ENCODE measurements around the gene FGGY.
"Not testable (repeated sequence)": the region's sequence is repeated elsewhere in the genome, so short reads cannot be mapped to it uniquely, and the experiment has no call there.

FGGY gene, protein sequence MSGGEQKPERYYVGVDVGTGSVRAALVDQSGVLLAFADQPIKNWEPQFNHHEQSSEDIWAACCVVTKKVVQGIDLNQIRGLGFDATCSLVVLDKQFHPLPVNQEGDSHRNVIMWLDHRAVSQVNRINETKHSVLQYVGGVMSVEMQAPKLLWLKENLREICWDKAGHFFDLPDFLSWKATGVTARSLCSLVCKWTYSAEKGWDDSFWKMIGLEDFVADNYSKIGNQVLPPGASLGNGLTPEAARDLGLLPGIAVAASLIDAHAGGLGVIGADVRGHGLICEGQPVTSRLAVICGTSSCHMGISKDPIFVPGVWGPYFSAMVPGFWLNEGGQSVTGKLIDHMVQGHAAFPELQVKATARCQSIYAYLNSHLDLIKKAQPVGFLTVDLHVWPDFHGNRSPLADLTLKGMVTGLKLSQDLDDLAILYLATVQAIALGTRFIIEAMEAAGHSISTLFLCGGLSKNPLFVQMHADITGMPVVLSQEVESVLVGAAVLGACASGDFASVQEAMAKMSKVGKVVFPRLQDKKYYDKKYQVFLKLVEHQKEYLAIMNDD

DNA sequence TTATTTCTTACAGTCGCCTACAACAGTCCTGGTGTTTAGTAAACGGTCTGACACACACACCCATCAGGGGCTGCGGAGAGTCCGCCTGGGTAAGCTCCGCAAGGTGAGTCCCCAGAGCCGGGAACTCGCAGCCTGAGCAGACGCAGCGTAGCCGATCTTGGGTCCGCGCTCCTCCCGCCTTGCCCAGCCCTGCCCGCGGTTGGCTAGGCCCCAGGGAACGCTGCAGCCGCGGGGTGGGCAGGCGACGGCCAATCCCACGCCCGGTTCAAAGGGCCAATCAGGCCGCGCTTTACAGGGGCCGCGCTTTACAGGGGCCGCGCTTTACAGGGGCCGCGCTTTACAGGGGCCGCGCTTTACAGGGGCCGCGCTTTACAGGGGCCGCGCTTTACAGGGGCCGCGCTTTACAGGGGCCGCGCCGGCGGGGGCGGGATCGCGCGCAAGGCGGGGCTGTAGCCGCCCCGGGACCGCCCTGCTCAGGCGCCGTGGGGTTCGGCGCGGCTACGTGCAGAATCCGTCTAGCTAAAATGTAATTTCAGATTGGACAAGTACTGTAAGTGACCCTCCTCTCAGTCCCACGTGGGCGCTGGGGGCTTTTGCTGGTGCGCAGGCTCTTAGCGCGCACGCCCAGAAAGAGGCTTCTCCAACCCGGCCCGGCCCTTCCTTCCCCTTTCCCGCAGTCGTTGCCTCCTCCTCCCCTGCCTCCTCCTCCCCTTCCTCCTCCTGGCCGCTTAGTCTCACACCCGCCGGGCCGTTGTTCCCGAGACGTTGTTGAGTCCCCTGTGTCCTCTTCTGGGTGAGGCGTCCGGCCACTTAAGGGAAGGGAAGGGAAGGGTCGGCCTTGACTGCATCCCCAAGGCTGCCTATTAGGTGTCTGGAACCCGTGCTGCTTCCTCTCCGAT lies at the start of gene FGGY:
Gene FGGY (plus strand): TSS at position 737 of the 899 bp plus-strand sequence. CDS start 24,456 bp downstream, outside the sequence.
- peak; percentile 99 for DNase-seq (ENCODE audit: low spot score)

DNA sequence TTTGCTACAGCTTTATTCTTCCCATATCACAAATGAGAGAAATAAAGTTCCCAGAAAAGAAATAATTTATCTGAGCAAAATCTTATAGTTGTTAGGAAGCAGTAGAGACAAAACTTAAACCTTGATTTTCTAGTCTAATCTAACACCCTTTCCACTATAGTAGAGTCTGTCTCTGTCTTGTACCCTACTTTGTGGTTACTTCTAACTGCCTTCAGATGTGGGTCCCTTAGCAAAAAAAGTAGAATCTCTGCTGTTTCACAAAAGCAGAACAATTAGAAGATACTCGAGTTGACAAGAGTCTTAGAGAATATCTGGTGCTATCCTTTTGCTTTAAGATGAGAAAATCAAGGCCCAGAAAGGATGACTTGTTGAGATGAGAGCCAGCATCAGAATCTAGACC lies 48.1 kb upstream of the FGGY start:
- DNase-seq (ENCODE audit: low spot score): no peak

DNA sequence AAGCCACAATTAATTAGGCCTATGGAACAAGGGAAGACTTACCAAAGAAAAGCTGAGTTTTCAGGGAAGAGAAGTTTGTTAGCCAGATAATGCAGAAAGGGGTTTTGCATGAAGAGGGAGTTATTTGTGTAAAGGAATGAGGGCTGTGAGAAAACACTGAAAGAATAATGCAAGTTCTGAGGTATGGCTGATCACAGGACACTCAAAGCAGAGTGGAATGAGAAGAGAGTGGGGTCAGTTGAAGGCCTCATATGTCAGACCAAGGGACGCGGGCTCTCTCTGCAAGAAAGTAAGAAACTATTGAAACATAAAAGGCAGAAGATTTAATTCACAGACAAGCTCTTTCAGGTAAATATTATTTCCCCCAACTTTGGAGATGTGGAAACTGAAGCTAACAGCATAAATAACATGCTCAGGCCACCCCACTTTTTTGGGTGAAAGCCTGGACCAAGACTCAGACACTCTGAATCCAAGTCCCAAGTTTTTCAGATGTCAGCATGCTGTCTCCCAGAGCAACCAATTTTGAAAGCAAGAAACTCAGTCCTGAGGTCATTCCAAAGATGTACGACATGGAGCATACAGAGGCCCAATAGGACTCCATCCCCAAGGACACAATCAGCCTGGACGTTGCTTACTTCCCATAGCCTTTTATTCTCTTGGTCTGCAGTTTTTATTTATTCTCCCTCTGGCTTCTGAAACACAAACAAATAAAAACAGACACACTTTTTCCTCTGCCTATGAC lies 47.3 kb upstream of the FGGY start:
- no peak for DNase-seq (ENCODE audit: low spot score)

DNA sequence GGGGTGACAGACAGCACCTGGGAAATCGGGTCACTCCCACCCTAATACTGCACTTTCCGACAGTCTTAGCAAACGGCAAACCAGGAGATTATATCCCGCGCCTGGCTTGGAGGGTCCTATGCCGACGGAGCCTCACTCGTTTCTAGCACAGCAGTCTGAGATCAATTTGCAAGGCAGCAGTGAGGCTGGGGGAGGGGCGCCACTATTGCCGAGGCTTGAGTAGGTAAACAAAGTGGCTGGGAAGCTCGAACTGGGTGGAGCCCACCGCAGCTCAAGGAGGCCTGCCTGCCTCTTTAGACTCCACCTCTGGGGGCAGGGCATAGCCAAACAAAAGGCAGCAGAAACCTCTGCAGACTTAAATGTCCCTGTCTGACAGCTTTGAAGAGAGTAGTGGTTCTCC lies 45.8 kb upstream of the FGGY start:
- DNase-seq (ENCODE audit: low spot score): not testable (repeated sequence)

DNA sequence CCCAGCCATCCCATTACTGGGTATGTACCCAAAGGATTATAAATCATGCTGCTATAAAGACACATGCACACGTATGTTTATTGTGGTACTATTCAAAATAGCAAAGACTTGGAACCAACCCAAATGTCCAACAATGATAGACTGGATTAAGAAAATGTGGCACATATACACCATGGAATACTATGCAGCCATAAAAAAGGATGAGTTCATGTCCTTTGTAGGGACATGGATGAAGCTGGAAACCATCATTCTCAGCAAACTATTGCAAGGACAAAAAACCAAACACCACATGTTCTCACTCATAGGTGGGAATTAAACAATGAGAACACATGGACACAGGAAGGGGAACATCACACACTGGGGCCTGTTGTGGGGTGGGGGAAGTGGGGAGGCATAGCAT lies 40.5 kb upstream of the FGGY start:
- not testable (repeated sequence) for DNase-seq (ENCODE audit: low spot score)

DNA sequence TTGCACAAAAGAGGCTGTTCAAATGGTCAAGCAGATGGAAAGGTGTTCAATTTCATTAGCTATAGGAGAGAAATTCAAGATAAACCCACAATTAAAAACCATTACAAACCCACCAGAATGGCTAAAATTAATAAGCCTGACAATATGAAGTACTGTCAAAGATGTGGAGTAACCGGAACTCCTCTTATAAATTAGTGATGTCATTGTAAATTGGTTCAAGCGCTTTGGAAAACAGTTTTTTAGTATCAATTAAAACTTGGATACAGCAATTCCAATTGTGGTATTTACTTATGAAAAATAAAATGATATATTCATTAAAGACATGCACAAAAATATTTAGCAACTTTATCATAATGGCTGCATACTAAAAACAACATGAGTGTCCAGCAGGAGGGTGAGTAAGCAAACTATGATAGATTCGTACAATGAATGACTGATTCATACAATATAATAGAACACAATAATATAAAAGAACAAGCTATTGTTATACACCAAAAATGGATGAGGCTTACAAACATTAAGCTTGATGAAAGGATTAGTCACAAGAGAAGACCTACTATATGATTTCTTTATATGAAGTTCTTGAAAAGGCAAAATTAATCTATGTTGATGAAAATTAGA lies 38.4 kb upstream of the FGGY start:
- DNase-seq (ENCODE audit: low spot score): no peak

DNA sequence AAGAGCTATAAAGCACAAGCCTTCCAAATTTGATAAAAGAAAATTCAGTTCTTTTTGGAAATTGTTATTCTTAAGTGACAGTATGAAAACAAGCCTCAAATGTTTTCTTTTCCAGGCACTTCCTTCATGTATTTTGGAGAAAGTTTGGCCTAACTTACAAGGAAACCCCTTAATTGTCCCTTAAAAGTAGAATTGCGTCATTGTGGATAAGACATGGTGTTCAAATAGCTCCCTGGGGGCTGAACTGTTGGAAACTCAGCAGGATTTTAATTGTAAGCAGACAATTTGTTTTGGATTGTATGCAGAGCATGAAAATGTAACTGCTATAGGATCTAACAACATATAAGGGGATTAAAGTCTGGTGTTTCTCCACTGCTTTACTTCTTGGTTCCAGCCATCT lies 35.4 kb upstream of the FGGY start:
- DNase-seq (ENCODE audit: low spot score): no peak

DNA sequence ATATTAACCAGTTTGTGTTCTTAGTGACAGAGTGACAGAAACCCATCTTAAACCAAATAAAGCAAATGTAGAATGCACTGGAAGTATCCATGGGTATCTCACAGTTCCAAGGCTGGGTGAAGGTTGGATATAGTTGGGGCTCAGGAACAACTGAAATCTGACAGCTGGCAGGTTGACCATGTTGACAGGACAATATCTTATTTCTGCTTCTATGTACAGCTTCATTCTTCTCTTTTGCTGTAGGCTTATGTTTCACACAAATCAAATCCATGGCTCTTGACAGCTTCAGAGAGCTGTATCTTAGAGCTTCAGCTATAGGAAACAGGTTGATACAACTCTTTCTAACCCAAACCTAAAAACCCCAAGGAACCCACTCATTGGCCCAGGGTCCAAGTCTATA lies 34.3 kb upstream of the FGGY start:
- no peak for DNase-seq (ENCODE audit: low spot score)

DNA sequence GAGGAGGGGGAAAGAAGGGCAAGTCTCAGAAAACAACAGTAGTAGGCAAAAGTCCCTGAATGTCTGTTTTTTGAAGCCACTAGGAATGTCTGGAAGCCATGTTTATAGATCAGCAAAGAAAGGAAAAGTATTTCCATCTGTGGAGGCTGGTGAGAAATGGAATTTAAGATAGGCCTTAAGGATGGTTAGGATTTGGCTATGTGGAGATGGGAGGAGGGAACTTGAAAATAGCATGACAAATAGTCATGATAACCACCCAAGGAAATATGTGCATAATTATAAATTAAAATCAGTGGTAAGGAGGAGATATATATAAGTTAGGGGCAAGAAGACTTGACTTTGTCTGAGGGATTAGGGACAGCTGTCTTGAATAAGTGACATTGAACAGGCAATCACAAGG lies 33.8 kb upstream of the FGGY start:
- DNase-seq (ENCODE audit: low spot score): peak; percentile 12

DNA sequence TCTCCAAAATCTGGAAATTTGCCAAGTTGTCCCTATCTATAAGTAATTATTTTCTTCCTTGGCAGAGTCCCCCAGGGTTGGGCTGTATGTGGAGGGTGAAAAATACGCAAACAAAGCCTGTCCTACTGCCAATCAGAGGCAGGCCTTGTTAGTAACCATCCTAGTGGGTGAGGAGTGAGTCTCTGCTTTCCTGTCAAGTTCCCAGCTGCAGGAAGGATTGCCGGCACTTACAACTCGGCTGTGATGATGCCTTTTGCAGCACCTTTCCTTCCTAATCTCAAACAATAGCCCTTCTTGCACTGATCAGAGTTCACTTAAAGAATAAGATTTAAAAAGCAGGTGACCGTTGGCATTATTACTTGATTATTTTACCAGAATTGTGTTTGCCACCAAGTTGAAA lies 31.3 kb upstream of the FGGY start:
- no peak for DNase-seq (ENCODE audit: low spot score)

DNA sequence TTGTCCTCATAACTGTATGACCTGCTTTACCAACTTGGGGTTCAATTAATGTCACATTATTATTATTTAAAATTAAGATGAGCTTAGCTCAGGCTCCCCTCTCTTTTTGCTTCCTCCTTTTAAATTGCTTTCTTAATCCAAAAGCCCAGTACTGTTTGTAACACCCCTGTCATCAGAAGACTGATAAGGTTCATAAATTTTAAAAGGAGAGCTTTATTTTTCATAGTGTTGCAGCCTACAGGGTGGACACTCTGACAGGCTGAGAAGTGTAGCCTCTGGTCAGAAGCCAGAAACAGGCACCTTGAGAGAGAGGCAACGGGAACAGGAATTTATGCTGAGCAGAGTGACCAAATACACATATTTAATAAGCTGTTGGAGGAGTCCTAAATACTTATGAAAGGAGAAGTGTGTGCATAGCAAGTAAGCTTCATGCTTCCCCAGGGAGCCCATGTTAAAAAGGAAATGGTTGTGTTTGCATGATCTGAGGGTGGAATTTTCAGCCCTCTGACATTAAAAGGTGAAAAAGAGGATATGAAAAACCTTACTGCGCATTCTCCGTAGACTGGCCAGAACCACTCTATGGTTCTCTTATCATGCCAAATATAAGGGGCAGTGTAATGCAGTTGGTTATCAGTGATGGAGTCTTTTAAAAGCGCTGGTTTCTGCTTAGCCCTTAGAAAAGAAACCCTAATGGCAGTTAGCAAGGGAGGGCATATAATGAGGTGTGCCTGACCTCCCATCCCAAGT lies 30.5 kb upstream of the FGGY start:
- DNase-seq (ENCODE audit: low spot score): no peak

DNA sequence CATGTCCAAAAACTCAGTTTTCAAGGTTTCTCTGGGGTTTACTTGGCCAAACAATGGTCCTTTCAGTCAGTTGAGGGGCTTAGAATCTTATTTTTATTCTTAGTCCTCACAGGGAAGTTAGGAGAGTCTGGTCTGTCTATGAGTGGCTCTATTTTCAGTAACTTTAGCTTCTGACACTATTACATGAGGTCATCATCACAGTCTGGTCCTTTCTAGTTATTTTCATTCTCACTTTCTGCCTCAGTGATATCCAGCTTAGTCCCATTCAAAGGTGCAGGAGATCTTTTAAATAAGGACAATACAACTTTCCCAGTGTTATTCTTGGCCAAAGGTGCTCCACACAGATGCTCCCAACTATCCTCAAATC lies 30.0 kb upstream of the FGGY start:
- no peak for DNase-seq (ENCODE audit: low spot score)

DNA sequence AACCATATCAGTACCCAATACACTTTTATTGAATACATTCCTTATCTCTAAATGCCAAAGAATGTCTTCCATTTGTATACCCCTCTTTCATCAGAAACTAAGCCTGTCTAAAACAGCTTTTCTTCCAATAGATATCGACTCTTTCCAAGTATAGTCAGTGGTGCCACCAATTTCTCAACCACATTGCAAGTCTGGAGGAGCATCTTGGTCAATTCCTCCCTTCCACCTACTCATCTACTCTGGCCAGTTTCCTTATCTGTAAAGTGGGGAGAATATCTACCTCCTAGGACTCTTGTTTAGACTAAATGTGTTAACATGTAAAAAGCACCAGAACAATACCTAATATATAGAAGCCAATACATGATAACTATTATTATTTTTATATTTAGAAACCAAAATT lies 28.5 kb upstream of the FGGY start:
- no peak for DNase-seq (ENCODE audit: low spot score)

DNA sequence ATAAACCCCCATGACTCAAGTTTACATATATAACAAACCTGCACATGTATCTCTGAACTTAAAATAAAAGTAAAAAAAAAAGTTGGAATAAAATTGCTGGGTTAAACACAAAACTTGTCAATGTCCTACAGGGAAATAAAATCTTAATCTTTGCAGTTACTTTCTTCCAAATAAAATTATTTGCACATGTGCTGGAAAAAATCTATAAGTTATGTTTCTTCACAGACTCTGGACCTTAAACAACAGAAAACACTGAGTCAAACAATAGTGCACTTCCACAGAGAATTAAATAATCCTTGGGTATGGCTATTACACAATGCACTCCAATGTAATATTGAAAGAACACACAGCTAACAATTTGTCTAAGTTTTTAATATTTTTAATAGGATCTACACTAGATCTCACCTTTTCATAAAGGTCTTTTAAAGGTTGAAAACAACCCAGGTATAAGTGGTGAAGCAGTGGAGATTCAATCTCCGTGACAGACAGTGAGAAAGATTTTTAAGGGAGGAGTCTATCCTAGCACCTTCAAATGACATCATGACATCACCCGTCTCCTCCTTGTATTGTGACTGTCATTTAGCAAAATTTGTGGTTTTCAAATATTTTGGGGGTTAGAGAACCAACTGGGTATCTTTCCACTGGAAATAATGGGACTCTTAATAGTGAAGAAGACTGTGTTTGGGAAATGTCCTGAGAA lies 25.2 kb upstream of the FGGY start:
- no peak for DNase-seq (ENCODE audit: low spot score)

DNA sequence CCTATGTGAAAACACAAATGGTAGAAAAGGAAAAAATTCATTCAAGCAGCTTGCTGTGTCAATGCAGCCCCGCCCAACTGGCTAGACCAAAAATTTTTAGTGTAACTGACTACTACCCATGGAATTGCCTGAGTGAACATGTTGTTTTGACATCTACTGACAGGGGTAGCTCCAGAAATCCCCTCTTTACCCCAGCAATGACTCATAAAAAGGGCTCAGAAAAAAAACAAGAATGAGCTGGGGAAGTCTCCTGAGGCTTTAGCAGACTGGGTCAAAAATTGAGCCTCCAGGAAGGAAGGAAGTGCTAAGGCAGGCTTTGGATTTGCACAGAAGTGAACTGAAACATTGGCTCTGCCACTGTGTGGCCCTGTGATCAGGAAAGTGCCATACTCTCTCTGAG lies 24.4 kb upstream of the FGGY start:
- peak; percentile 59 for DNase-seq (ENCODE audit: low spot score)

DNA sequence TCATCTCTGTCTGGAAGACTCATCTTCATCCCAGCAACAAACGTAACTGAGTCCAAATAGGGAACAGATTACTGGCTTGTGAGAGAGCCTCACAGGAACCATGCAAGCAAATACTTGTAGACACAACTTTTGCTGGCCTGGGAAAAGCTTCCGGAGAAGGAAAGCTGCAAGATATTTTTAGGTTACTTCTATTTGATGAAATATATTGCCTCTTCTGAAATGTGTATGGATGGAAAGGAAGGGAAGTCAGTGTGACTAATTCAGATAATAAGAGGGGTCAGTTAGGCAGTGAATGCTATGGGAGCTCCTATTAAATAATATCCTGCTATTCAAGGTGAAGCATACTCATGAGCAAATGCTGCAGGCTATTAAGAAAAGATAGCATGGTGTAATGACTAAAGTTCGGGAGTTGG lies 20.4 kb upstream of the FGGY start:
- no peak for DNase-seq (ENCODE audit: low spot score)

DNA sequence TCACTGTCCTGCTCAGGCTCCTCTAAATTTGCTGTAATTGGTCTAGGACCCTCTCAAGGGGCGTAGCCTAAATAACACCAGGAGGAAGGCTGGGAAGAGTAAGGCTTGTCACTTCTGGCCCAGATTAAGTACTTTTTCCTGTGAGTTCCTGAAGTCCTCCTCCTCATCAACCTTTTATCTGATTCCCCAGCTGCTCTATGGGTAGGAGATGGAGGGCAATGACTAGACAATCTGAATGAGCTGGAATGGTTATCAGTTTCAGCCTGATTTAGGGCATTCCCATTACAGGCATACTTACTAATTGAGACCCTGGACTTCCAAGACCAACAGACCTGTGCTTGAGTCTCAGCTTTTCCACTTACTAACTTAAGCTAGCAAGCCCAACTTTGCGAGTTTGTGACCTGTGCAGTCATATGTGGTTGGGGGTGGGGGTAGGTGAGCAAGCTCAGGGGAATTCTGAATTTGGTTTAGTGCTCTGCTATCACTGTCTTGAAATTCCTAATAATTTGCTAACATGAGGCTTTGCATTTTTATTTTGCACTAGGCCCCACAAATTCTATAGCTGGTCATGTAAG lies 18.0 kb upstream of the FGGY start:
- DNase-seq (ENCODE audit: low spot score): no peak

DNA sequence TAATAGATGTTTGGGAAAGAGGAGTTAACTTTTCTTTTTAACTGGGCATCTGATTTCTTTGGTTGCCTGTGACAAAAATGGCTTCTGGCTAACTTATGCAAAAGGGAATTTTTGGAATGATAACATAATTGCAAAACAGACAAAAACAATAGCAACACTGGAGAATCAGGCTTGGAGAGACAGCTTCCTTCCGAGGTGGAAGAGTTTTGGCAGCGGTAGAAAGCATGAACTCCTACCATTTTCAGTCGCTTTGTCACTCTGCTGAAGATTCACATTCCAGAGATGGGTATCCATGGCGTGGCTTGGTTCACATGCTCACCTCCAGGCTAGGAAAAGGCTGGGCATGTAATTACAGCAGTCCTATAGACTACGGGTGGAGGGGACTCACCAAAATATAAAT lies 17.2 kb upstream of the FGGY start:
- peak; percentile 37 for DNase-seq (ENCODE audit: low spot score)

DNA sequence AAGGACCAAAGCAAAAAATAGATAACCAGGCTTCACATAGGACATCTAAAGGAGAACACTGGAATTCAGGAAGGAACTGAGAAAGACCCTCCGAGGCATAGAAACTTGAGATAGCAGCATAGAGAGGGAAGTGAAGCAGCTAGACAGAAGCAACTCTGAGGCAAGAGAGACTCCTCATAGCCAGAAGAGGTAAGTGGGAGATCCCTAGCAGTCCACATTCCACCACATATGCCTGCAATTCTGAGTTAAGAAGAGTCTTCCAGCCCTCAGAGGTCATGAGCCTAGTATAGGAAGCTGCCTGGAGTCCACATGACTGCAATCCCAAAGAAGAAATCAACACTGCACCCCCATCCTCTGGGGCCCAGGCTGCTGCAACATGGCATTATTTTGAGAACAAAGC lies 13.9 kb upstream of the FGGY start:
- no peak for DNase-seq (ENCODE audit: low spot score)

DNA sequence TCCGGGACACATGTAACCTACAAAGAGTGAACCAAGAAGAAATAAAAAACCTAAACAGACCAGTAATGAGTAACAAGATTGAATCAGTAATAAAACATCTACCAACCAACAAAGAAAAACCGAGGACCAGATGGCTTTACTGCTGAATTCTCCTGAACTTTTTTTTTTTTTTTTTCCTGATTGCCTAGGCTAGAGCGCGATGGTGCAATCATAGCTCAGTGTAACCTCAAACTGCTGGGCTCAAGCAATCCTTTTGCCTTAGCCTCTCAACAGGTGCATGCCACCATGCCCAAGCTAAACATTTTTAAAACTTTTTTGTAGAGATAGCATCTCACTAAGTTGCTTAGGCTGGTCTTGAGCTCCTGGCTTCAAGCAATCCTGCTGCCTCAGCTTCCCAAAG lies 11.2 kb upstream of the FGGY start:
- no peak for DNase-seq (ENCODE audit: low spot score)
